NOMO-1 (cell line): ENCODE data around the gene TRAPPC10.
A peak's percentile ranks its signal among the peaks of the same experiment; 100 is the strongest.

Experiments
- DNase-seq, 2 experiments: peaks; one replicate each; lab custom pipeline; 2025; ENCODE audit not compliant: unreplicated experiment in 2 of 2; lab: John Stamatoyannopoulos, UW

TRAPPC10 gene

DNA sequence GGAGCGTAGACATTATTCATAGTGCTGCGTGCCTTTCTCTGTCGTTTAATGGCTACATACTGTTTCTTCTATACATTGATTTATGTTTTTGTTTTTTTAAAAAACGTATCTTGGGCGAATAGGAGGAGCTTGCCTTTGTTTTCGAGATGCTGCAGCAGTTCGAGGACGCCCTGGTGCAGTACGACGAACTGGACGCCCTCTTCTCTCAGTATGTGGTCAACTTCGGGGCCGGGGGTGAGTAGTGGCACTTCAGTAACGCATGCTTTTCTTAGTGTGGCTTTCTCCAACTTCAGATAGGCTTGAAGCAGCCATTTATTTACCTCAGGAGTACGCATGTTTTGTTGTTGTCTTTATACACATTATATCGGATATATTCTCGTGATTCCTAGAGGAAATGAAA, 46.9 kb downstream of the TRAPPC10 start:
- no peak for DNase-seq

GRCh38 chr21:44059710-44060109, 47.6 kb downstream of the TRAPPC10 start:
- DNase-seq: no peak

GRCh38 chr21:44062380-44062779, 50.3 kb downstream of the TRAPPC10 start:
- no peak for DNase-seq

DNA sequence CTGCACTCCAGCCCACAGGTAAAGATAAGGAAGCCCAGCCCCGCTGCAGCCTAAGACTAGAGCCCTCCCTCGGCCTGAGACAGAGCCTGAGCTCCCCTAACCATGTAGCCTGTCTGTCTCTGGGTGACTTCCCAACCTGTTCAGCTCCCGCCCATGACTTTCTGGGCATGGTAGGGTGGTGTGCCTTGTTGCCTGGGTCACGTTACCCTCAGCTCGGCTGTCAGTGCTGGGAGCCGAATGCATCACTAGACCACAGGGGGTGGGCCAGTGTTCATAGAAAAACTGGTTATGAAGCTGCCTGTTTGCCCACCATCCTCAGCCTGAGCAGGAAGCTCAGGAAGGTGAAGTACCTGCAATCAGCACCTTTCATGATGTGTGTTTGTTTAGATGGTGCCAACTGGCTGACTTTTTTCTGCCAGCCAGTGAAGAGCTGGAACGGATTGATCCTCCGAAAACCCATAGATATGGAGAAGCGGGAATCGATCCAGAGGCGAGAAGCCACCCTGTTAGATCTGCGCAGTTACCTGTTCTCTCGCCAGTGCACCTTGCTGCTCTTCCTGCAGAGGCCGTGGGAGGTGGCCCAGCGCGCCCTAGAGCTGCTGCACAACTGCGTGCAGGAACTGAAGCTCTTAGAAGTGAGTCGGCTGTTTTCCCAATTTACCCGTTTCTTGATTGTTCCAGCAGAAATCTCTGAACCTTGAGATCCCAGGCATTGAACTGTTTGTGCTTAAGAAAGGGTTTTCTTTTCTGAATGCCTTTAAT, 51.2 kb downstream of the TRAPPC10 start:
- DNase-seq: no peak

- DNase-seq: no peak
Measured at GRCh38 chr21:44064852-44065403, 52.8 kb downstream of the TRAPPC10 start.

- peak in 1 of 2 experiments; percentile 44 for DNase-seq
Measured at GRCh38 chr21:44065428-44065827, 53.3 kb downstream of the TRAPPC10 start.

GRCh38 chr21:44066116-44066515, 54.0 kb downstream of the TRAPPC10 start:
- DNase-seq: no peak

DNA sequence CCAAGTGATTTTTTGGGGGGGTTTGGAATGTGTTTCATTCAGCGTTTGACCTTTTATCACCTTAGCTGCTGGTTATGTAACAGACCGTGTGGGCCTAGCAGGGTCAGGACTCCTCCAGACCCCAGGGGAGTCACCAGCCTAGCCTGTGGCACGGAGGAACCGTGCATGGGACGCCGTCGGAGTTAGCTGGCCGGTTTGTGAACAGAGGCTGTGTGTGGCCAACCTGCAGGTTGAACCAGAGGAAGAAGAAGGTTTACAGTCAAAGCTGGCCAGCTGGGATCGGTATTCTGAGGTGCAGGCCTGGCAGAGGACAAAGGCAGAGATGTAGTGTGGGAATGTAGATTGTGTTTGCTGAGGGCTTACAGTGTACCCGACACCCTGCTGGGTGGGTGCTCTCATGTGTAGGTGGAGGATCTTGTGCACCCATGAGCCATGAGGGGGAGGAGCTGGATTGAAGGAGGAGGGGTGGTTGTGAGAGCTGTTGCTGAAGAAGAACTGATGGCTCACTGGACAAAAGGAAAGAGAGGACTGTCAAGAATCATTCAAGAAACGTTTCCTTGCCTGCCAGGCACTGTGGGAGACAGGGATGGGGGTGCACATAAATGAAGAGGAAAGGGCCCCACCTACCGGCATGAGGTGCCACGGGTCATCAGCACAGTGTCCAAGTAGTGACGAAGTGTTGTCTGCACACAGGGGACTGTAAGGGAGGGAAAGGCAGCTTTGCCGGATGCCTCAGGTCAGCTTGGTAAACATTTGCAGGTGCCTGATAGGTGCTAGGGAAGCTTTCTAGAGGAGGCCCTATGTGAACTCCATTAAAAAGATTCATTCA, 55.1 kb downstream of the TRAPPC10 start:
- DNase-seq: no peak

- DNase-seq: no peak
Measured at GRCh38 chr21:44070391-44070790, 58.3 kb downstream of the TRAPPC10 start.

DNA sequence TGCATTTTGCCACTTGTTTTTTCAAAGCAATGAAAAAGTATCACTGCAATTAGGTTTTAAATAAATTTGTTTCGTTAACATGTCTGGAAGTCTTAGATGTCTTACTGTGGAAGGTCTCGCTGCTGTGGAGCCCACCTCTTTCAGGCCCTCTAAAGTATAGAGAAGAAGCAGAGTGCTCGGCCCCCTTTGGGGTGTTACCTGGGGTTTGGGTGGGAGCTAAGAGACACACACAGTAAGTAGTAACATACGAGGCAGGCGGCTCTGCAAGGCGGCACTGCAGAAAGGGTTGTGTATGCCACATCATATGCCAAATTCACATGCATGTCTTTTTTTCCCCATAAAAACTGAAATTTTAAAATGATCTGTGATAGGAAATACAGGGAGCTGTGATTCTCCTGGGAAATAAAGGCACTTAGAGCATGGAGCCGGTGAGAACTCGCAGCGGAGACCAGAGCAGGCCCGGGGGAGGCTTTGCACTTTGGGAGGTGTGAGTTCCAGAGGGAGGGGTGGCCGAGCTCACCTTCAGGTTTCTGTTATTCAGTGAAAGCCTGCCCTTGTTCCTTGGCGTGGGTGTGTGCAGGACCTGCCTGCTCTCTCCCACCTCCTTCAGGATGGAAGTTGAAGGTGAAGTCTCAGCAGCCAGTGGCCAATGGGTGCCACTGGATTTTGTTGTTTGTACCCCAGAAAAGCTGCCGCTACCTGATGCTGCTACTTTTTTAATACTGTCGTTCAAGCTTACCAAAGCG, 59.4 kb downstream of the TRAPPC10 start:
- no peak for DNase-seq

DNA sequence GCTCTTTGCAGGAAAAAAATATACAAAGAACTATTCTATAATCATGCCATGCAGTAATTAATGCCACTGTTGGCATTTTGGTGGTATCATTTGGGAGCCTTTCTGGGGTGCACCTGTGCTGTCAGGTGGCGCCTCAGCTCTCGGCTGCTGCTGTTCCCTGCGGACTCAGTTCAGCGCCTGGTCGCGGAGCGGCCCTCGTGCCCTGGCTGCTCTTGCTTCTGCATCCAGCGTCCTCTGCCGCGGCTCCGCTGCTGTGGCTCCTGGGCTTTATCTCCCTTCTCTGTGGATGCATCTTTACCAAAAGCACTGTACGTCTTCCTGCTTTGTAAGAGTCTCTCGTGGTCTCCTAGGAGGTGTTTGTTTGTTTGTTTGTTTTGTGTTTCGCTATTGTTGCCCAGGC, 60.0 kb downstream of the TRAPPC10 start:
- DNase-seq: no peak

- DNase-seq: no peak
Measured at GRCh38 chr21:44074315-44074958, 62.3 kb downstream of the TRAPPC10 start.

DNA sequence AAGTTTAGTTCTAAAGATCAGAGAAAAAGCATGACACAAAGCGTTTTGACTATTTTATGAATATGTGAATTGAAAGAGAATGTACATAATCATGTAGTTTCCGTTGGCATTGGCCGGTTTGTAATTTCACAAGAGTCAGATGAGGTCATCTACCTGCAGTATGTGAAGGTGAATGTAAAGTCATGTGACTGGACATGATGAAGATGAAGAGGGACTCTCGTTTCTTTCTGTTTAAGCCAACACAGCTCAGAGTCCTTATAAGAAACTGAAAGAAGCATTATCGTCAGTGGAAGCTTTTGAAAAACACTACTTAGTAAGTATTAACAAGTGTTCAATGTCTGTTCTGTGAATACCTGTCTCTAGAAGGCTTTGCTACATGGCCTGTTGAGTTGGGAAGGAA, 64.2 kb downstream of the TRAPPC10 start:
- no peak for DNase-seq

GRCh38 chr21:44078411-44078981, 66.4 kb downstream of the TRAPPC10 start:
- DNase-seq: no peak

- no peak for DNase-seq
Measured at GRCh38 chr21:44079446-44079845, 67.3 kb downstream of the TRAPPC10 start.

GRCh38 chr21:44079846-44080245, 67.7 kb downstream of the TRAPPC10 start:
- DNase-seq: no peak

- no peak for DNase-seq
Measured at GRCh38 chr21:44082648-44083440, 70.7 kb downstream of the TRAPPC10 start.

- no peak for DNase-seq
Measured at GRCh38 chr21:44083631-44084291, 71.7 kb downstream of the TRAPPC10 start.
